Transverse colon (tissue), 4 donors: ENCODE measurements around the gene TTL. TPM values are rescaled to one million over a fixed set of nuclear protein-coding genes. Genes with fewer than 3 reads are reported as not detected.

Source experiments
- DNase-seq: peaks from one replicate; pipeline ENCODE4 v3.0.0-alpha.2; 2019
- H3K27ac ChIP-seq, 4 donors: fragments of 200-600 bp; sonication (generic); 2 replicates each; pipeline ENCODE4 v1.5.1; 2016 to 2018; ENCODE audit warnings: inconsistent platforms in 4 of 4
- H3K27me3 ChIP-seq: fragments of 200-600 bp; sonication (generic); 2 replicates; pipeline ENCODE4 v1.5.1; 2017; ENCODE audit warnings: inconsistent platforms
- H3K36me3 ChIP-seq, 4 donors: fragments of 200-600 bp; sonication (generic); 2 replicates each; pipeline ENCODE4 v1.5.1; 2017 to 2019; ENCODE audit warnings: inconsistent platforms in 4 of 4
- H3K4me1 ChIP-seq, 4 donors: fragments of 200-600 bp; sonication (generic); 2 replicates each; pipeline ENCODE4 v1.5.1; 2017 to 2020; ENCODE audit warnings: inconsistent platforms in 4 of 4
- H3K4me3 ChIP-seq, 4 donors: fragments of 200-600 bp; sonication (generic); 1 replicate in 1 of 4; 2 replicates in 3 of 4; pipeline versions ENCODE4 v1.5.1 to v1.6.1; 2017 to 2019; ENCODE audit warnings: inconsistent platforms in 4 of 4
- H3K9me3 ChIP-seq, 2 donors: fragments of 200-600 bp; sonication (generic); 2 replicates each; pipeline ENCODE4 v1.5.1; 2017 to 2019; ENCODE audit warnings: inconsistent platforms in 2 of 2
- EP300 ChIP-seq: sonication (generic); formaldehyde crosslinking; IDR thresholded peaks from one replicate; pipeline ENCODE4 v1.6.1; 2017; ENCODE audit warnings: antibody characterized with exemption, low read depth
- POLR2A ChIP-seq: fragments of 450-650 bp; IDR thresholded peaks from one replicate; pipeline ENCODE4 v1.6.1; 2016; ENCODE audit warnings: antibody characterized with exemption, mild to moderate bottlenecking, moderate library complexity
- POLR2AphosphoS5 ChIP-seq, 3 donors: sonication (generic); formaldehyde crosslinking; IDR thresholded peaks; one replicate each; pipeline ENCODE4 v1.6.1; 2016; ENCODE audit warnings: antibody characterized with exemption in 3 of 3
- WGBS, 2 donors: methylation state at CpG; one replicate each; pipeline ENCODE4 v1.1.5; 2018; ENCODE audit warnings: low coverage in 1 of 2; 5-methylcytosine and 5-hydroxymethylcytosine counted together
- in situ Hi-C, 4 donors: fragments of 200-750 bp; cut with MboI; loops; one replicate each; pipeline versions ENCODE4 v1.15.0 to v1.15.1; 2017; ENCODE audit warnings: low sequenced_read_pairs in 3 of 4, low pct_ligation_motif_present in 1 of 4, low pct_unique_long_range_greater_than_20kb in 1 of 4
- intact Hi-C: fragments of 100-400 bp; cut with DNase I; formaldehyde crosslinking; loops from one replicate; pipeline ENCODE4 v1.15.1; 2023; ENCODE audit warnings: low total_unique reads
- total RNA-seq, 4 donors: library from RNA; depleted of rRNA; stranded (reverse); fragments of >200 nt; gene quantifications; one replicate each; pipeline ENCODE4 v1.1.0, GENCODE V29; 2016
- TF ChIP-seq, protein P1 (sequence below), 5 experiments: fragments of 200-600 bp in 3 of 5; fragments of 450-650 bp in 2 of 5; sonication (generic) in 3 of 5; IDR thresholded peaks; 1 replicate in 2 of 5; 2 replicates in 3 of 5; pipeline ENCODE4 v1.5.1; 2016 to 2017; ENCODE audit warnings: antibody characterized with exemption in 5 of 5, inconsistent platforms in 3 of 5, mild to moderate bottlenecking in 2 of 5, moderate library complexity in 1 of 5

The TTL gene
- total RNA-seq, 4 donors from 2014 or later: 7.9 to 61.3 (median 16.6) TPM

DNA sequence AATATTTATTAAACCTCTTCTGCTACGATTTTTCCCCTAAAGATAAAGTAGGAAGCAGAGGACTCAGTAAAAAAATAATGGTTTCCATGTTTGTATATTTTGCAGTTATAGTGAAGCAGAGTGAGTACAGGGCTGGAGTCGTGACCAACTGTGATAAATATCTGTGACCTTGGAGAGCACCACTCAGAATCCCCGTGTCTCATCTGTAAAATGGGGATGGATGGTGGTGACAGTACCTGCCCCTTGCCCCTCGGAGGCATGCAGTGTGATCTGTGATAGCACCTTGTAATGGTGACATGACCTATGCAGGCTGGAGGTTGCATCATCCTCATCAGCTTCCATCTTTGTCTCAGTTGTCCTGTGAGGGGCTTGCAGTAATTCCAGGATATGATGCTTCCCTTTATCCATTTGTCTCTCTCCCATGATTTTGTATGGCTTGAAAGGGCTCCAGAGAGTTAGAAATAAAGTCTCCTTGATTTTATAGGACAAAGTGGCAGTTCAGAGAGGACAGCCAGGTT lies 5.5 kb downstream of the TTL start:
- DNase-seq: no peak
- no peaks in the 10 kb centered on the region for H3K36me3 ChIP-seq
- WGBS, 2 donors: 60 to 79% methylated on average over 1 to 4 of the region's 4 CpGs
- TF ChIP-seq EP300 (no peak), POLR2A (no peak), POLR2AphosphoS5 (IDR thresholded peaks at IDR 0.05) (no peak)
- TF ChIP-seq, protein P1, sequence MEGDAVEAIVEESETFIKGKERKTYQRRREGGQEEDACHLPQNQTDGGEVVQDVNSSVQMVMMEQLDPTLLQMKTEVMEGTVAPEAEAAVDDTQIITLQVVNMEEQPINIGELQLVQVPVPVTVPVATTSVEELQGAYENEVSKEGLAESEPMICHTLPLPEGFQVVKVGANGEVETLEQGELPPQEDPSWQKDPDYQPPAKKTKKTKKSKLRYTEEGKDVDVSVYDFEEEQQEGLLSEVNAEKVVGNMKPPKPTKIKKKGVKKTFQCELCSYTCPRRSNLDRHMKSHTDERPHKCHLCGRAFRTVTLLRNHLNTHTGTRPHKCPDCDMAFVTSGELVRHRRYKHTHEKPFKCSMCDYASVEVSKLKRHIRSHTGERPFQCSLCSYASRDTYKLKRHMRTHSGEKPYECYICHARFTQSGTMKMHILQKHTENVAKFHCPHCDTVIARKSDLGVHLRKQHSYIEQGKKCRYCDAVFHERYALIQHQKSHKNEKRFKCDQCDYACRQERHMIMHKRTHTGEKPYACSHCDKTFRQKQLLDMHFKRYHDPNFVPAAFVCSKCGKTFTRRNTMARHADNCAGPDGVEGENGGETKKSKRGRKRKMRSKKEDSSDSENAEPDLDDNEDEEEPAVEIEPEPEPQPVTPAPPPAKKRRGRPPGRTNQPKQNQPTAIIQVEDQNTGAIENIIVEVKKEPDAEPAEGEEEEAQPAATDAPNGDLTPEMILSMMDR (IDR thresholded peaks at IDR 0.05): no peak
- peaks cover 7 to 13% (median 13%) of the 10 kb centered on the region in 4 donors for H3K4me1 ChIP-seq
- intact Hi-C loops: no loop called here
- H3K9me3 ChIP-seq: no peaks in the 10 kb centered on the region
- no peak overlapping the region for H3K27ac ChIP-seq
- H3K27me3 ChIP-seq: no peaks in the 10 kb centered on the region
- in situ Hi-C loops: loop anchor here in 3 of 4 donors (10.0 to 25.0 kb wide), 3 partner anchors 87 to 250 kb away; partner anchors contain the start of gene CHCHD5 (in 1 of the 3)
- H3K4me3 ChIP-seq: no peak overlapping the region

DNA sequence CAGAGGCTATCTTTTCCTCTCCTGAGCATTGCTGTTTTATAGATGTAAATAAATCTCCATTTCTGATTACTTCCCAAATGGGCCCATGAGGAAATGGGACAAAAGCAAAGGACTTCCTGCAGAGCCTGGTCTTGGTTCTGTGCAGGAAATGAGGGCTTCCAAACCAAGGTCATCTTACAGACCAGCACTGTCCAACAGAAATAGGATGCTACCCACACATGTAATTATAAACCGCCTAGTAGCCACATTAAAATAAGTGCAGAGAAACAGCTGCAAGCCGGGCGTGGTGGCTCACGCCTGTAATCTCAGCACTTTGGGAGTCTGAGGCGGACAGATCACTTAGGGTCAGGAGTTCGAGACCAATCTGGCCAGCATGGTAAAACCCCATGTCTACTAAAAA lies 6.2 kb downstream of the TTL start:
- in situ Hi-C loops: loop anchor here in 3 of 4 donors (10.0 to 25.0 kb wide), 3 partner anchors 87 to 249 kb away; partner anchors contain the start of gene CHCHD5 (in 1 of the 3)
- 85% methylated on average over 6 of the region's 6 CpGs; no CpG with 5 or more reads in 1 of the 2 donors for WGBS, 2 donors
- intact Hi-C loops: no loop called here

DNA sequence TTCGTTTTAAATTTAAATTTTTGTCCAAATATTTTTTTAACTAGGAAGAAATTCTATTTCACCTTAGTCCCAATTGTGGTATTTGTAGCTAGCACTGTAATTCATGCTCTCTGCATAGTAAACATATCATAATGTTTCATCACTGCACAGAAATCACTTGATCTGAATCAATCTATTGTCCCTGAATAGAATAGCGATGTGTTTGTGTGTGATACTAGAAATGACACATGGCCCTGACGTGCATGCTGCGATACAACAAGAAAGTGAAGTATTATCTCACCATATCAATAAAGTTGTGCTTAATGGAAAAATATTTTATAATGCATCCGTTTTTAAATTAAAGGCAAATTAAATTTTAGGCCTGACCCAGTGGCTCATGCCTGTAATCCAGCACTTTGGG lies 10.0 kb downstream of the TTL start:
- in situ Hi-C loops: loop anchor here in 1 of 4 donors (25.0 kb wide), 1 partner anchor 245 kb away; no protein-coding TSS in a partner anchor
- WGBS, 2 donors: 94% methylated on average over 5 of the region's 5 CpGs

More for the DNA sequence above, 6.2 kb downstream of the TTL start:
- Histone ChIP-seq H3K9me3 (no peaks in the 10 kb centered on the region), H3K27ac (no peak overlapping the region), H3K4me3 (no peak overlapping the region), H3K27me3 (no peaks in the 10 kb centered on the region), H3K4me1 (peaks cover 7 to 8% (median 8%) of the 10 kb centered on the region in 4 donors), H3K36me3 (no peaks in the 10 kb centered on the region)
- TF ChIP-seq POLR2A (no peak), POLR2AphosphoS5 (IDR thresholded peaks at IDR 0.05) (no peak), EP300 (no peak)
- TF ChIP-seq, protein P1 (IDR thresholded peaks at IDR 0.05): no peak
- DNase-seq: no peak

DNA sequence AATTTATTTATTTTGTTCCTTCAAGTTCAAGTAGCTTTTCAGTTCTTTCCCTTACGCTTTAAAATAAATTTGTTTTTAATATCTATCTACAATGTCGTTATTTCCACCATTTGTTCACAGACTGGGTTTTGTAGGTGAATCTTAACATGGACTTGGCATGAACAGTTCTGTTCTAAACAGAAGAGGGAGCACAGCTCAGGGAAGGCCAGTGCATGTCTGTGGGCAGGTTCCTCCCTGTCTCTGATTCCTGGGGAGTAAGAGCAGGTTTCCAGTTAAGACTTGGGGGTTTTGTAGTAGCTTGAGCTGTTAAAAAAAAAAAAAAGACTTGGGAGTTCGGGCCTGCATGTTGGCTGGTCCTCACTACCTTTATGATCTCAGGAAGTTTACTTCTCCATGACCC lies 11.1 kb downstream of the TTL start:
- Histone ChIP-seq H3K27ac (no peak overlapping the region), H3K4me3 (no peak overlapping the region), H3K36me3 (peaks cover 0 to 7% (median 2%) of the 10 kb centered on the region in 4 donors), H3K27me3 (no peaks in the 10 kb centered on the region), H3K4me1 (peaks cover 0 to 7% (median 0%) of the 10 kb centered on the region in 4 donors), H3K9me3 (no peaks in the 10 kb centered on the region)
- intact Hi-C loops (no loop called here), in situ Hi-C loops (loop anchor here in 1 of 4 donors (25.0 kb wide), 1 partner anchor 244 kb away; no protein-coding TSS in a partner anchor)
- no peak for DNase-seq
- 78 to 86% methylated on average over 3 of the region's 3 CpGs for WGBS, 2 donors
- no peak for TF ChIP-seq POLR2A
- no peak for TF ChIP-seq EP300
- TF ChIP-seq POLR2AphosphoS5 (IDR thresholded peaks at IDR 0.05): no peak
- TF ChIP-seq, protein P1 (IDR thresholded peaks at IDR 0.05): no peak

More for the DNA sequence above, 10.0 kb downstream of the TTL start:
- H3K27ac ChIP-seq: no peak overlapping the region
- TF ChIP-seq, protein P1 (IDR thresholded peaks at IDR 0.05): no peak
- TF ChIP-seq POLR2AphosphoS5 (IDR thresholded peaks at IDR 0.05) (no peak), EP300 (no peak), POLR2A (no peak)
- H3K4me1 ChIP-seq: peaks cover 0 to 7% (median 0%) of the 10 kb centered on the region in 4 donors
- DNase-seq: no peak
- intact Hi-C loops: no loop called here
- H3K27me3 ChIP-seq: no peaks in the 10 kb centered on the region
- no peak overlapping the region for H3K4me3 ChIP-seq
- H3K36me3 ChIP-seq: peaks cover 0 to 7% (median 2%) of the 10 kb centered on the region in 4 donors
- no peaks in the 10 kb centered on the region for H3K9me3 ChIP-seq
